Peyer's patch (tissue), 4 donors: ENCODE results near the gene GP1BB.

ENCODE experiments used
- CTCF ChIP-seq, 6 experiments: fragments of 450-650 bp in 4 of 6; fragments of 200-600 bp in 2 of 6; sonication (generic) in 1 of 6; IDR thresholded peaks; one replicate each; pipeline ENCODE4 v1.5.1; 2017 to 2019; ENCODE audit warnings: antibody characterized with exemption in 6 of 6, mild to moderate bottlenecking in 3 of 6, moderate library complexity in 1 of 6
- POLR2A ChIP-seq, 2 donors: fragments of 450-650 bp; IDR thresholded peaks; one replicate each; pipeline ENCODE4 v1.5.1; 2017; ENCODE audit warnings: antibody characterized with exemption in 2 of 2, mild to moderate bottlenecking in 2 of 2, moderate library complexity in 2 of 2

GRCh38 chr22:19757985-19758895, 34.9 kb downstream of the GP1BB start:
- TF ChIP-seq CTCF (IDR thresholded peaks at IDR 0.05) (no peak), POLR2A (IDR thresholded peaks at IDR 0.05) (no peak)
